EL (cell line): ENCODE measurements around the gene TPSG1.
A peak's percentile ranks its signal among the peaks of the same experiment; 100 is the strongest.
"Not testable (repeated sequence)": the region's sequence is repeated elsewhere in the genome, so short reads cannot be mapped to it uniquely, and the experiment has no call there.

Experiments
- DNase-seq: peaks from one replicate; pipeline ENCODE4 v3.0.0-alpha.2; 2016

TPSG1 gene

GRCh38 chr16:1225051-1225451 is at the start of gene TPSG1:
Gene TPSG1 (minus strand): TSS chr16:1225268. CDS start chr16:1225252, 16 bp downstream.
- no peak for DNase-seq

GRCh38 chr16:1274767-1275166 is 49.7 kb upstream of the TPSG1 start:
- DNase-seq, result no peak

GRCh38 chr16:1273816-1274215 is 48.7 kb upstream of the TPSG1 start:
- no peak for DNase-seq

GRCh38 chr16:1272453-1273198 is 47.6 kb upstream of the TPSG1 start:
- no peak for DNase-seq

- peak; percentile 23 for DNase-seq
Measured at GRCh38 chr16:1271724-1272413, 46.8 kb upstream of the TPSG1 start.

GRCh38 chr16:1271380-1271723 is 46.3 kb upstream of the TPSG1 start:
- DNase-seq, result no peak

GRCh38 chr16:1269418-1269817 is 44.4 kb upstream of the TPSG1 start:
- DNase-seq, result not testable (repeated sequence)

- DNase-seq, result no peak
Measured at GRCh38 chr16:1265826-1266225, 40.8 kb upstream of the TPSG1 start.

GRCh38 chr16:1265090-1265630 is 40.1 kb upstream of the TPSG1 start:
- no peak for DNase-seq

GRCh38 chr16:1264345-1265089 is 39.4 kb upstream of the TPSG1 start:
- DNase-seq, result no peak

- no peak for DNase-seq
Measured at GRCh38 chr16:1263591-1264344, 38.7 kb upstream of the TPSG1 start.

- DNase-seq, result no peak
Measured at GRCh38 chr16:1262846-1263221, 37.8 kb upstream of the TPSG1 start.

GRCh38 chr16:1262210-1262845 is 37.3 kb upstream of the TPSG1 start:
- DNase-seq, result no peak

- DNase-seq, result peak; percentile 11
Measured at GRCh38 chr16:1261131-1261892, 36.2 kb upstream of the TPSG1 start.

- no peak for DNase-seq
Measured at GRCh38 chr16:1260101-1260680, 35.1 kb upstream of the TPSG1 start.

- DNase-seq, result no peak
Measured at GRCh38 chr16:1259760-1260068, 34.6 kb upstream of the TPSG1 start.

- DNase-seq, result no peak
Measured at GRCh38 chr16:1258906-1259759, 34.1 kb upstream of the TPSG1 start.

GRCh38 chr16:1258225-1258600 is 33.1 kb upstream of the TPSG1 start:
- no peak for DNase-seq

- DNase-seq, result no peak
Measured at GRCh38 chr16:1257561-1258224, 32.6 kb upstream of the TPSG1 start.

- no peak for DNase-seq
Measured at GRCh38 chr16:1256874-1257322, 31.8 kb upstream of the TPSG1 start.
